Keratinocyte (primary cell): Measurements from ENCODE around the gene AXL. TPM values are rescaled to one million over a fixed set of nuclear protein-coding genes. Genes with fewer than 3 reads are reported as not detected.
"Not testable (repeated sequence)": the region's sequence is repeated elsewhere in the genome, so short reads cannot be mapped to it uniquely, and the experiment has no call there.

Source experiments
- DNase-seq: peaks from one replicate; pipeline ENCODE4 v3.0.0-alpha.2; 2011; ENCODE audit warnings: low read depth, missing footprints, low spot score
- FAIRE-seq: peaks from 2 replicates; lab custom pipeline; 2011; peaks lifted over from hg19 to GRCh38; lab: Jason Lieb, UNC
- H2AFZ ChIP-seq: 2 replicates; pipeline ENCODE4 v1.6.0; 2012; ENCODE audit warnings: low read length, control low read depth, inconsistent platforms; ENCODE audit not compliant: control insufficient read depth
- H3K27ac ChIP-seq: 2 replicates; pipeline ENCODE4 v1.5.1; 2011; ENCODE audit warnings: low read length; ENCODE audit not compliant: control insufficient read depth, insufficient read depth
- H3K27me3 ChIP-seq: 3 replicates; pipeline ENCODE4 v1.6.0; 2011; ENCODE audit warnings: low read length; ENCODE audit not compliant: control insufficient read depth, insufficient read depth; ENCODE audit errors: extremely low read depth
- H3K36me3 ChIP-seq, 2 experiments: 2 replicates in 1 of 2; 3 replicates in 1 of 2; pipeline ENCODE4 v1.5.1; 2011; ENCODE audit warnings: low read length in 2 of 2, mild to moderate bottlenecking in 1 of 2; ENCODE audit not compliant: control insufficient read depth in 2 of 2, insufficient read depth in 2 of 2; ENCODE audit errors: extremely low read depth in 1 of 2
- H3K4me1 ChIP-seq: 3 replicates; pipeline ENCODE4 v1.5.1; 2011; ENCODE audit warnings: low read length; ENCODE audit not compliant: control insufficient read depth, insufficient read depth; ENCODE audit errors: extremely low read depth
- H3K4me2 ChIP-seq: 3 replicates; pipeline ENCODE4 v1.6.0; 2011; ENCODE audit warnings: low read depth, low read length; ENCODE audit not compliant: control insufficient read depth, insufficient read depth; ENCODE audit errors: extremely low read depth
- H3K4me3 ChIP-seq, 3 experiments: fragments of 200-600 bp in 1 of 3; sonication (generic) in 1 of 3; 2 replicates in 2 of 3; 3 replicates in 1 of 3; pipeline ENCODE4 v1.5.1; 2011 to 2016; ENCODE audit warnings: low read length in 3 of 3, mild to moderate bottlenecking in 3 of 3, control low read depth in 2 of 3, inconsistent platforms in 1 of 3, low read depth in 1 of 3, mixed read lengths in 1 of 3, mixed run types in 1 of 3, moderate library complexity in 1 of 3; ENCODE audit not compliant: control insufficient read depth in 2 of 3, insufficient read depth in 2 of 3; ENCODE audit errors: extremely low read depth in 1 of 3
- H3K79me2 ChIP-seq: 2 replicates; pipeline ENCODE4 v1.6.0; 2012; ENCODE audit warnings: low read length; ENCODE audit not compliant: control insufficient read depth, insufficient read depth
- H3K9ac ChIP-seq: 3 replicates; pipeline ENCODE4 v1.6.0; 2011; ENCODE audit warnings: low read length; ENCODE audit not compliant: control insufficient read depth, insufficient read depth; ENCODE audit errors: extremely low read depth
- H3K9me1 ChIP-seq: 3 replicates; pipeline ENCODE4 v1.6.0; 2011; ENCODE audit warnings: low read length; ENCODE audit not compliant: control insufficient read depth, insufficient read depth; ENCODE audit errors: extremely low read depth
- H3K9me3 ChIP-seq: 2 replicates; pipeline ENCODE4 v1.5.1; 2012; ENCODE audit warnings: low read depth, low read length; ENCODE audit not compliant: control insufficient read depth
- H4K20me1 ChIP-seq: 3 replicates; pipeline ENCODE4 v1.6.0; 2011; ENCODE audit warnings: low read length; ENCODE audit not compliant: control insufficient read depth, insufficient read depth; ENCODE audit errors: extremely low read depth
- EZH2 ChIP-seq: IDR thresholded peaks from one replicate; pipeline ENCODE4 v1.6.1; 2012; ENCODE audit warnings: inconsistent platforms, mild to moderate bottlenecking, low read length, moderate library complexity
- dilution Hi-C: fragments of 300-500 bp; cut with MboI; formaldehyde crosslinking; loops from one replicate; pipeline ENCODE4 v1.7.0; 2020; ENCODE audit warnings: low sequenced_read_pairs; ENCODE audit not compliant: extremely low pct_ligation_motif_present
- polyA plus RNA-seq, 5 experiments: library from polyadenylated mRNA; depleted of rRNA in 3 of 5; stranded (reverse) in 3 of 5; stranded (forward) in 1 of 5; unstranded in 1 of 5; fragments of >200 nt; gene quantifications; 1 replicate in 1 of 5; 2 replicates in 3 of 5; 3 replicates in 1 of 5; pipeline versions ENCODE4 v1.2.1 to v1.2.3, GENCODE V29; 2011 to 2012; ENCODE audit warnings: missing spikeins in 2 of 5, low read depth in 1 of 5, low replicate concordance in 1 of 5
- TF ChIP-seq, protein P1 (sequence below), 3 experiments: IDR thresholded peaks in 1 of 3; conservative IDR thresholded peaks in 1 of 3; optimal IDR thresholded peaks in 1 of 3; 2 replicates in 2 of 3; 3 replicates in 1 of 3; pipeline versions ENCODE3 to v1.5.1; 2011; ENCODE audit warnings: low read length in 3 of 3, mild to moderate bottlenecking in 3 of 3, moderate library complexity in 2 of 3, control low read depth in 1 of 3, inconsistent platforms in 1 of 3; ENCODE audit not compliant: insufficient read depth in 2 of 3; ENCODE audit errors: extremely low read depth in 1 of 3

AXL gene
- polyA plus RNA-seq, 1 donor (not counting 4 experiments of a cell fraction or from before 2014, with no cell fraction given), result 21.7 TPM

- no peak overlapping the region for H2AFZ ChIP-seq
- H4K20me1 ChIP-seq, result no peaks in the 10 kb centered on the region
- TF ChIP-seq EZH2, result no peak
- TF ChIP-seq, protein P1, sequence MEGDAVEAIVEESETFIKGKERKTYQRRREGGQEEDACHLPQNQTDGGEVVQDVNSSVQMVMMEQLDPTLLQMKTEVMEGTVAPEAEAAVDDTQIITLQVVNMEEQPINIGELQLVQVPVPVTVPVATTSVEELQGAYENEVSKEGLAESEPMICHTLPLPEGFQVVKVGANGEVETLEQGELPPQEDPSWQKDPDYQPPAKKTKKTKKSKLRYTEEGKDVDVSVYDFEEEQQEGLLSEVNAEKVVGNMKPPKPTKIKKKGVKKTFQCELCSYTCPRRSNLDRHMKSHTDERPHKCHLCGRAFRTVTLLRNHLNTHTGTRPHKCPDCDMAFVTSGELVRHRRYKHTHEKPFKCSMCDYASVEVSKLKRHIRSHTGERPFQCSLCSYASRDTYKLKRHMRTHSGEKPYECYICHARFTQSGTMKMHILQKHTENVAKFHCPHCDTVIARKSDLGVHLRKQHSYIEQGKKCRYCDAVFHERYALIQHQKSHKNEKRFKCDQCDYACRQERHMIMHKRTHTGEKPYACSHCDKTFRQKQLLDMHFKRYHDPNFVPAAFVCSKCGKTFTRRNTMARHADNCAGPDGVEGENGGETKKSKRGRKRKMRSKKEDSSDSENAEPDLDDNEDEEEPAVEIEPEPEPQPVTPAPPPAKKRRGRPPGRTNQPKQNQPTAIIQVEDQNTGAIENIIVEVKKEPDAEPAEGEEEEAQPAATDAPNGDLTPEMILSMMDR (optimal IDR thresholded peaks at IDR 0.05 in 1 of 3, IDR thresholded peaks at IDR 0.05 in 1 of 3, conservative IDR thresholded peaks at IDR 0.05 in 1 of 3; ENCODE audit: extremely low read depth in 1 of 3, insufficient read depth in 2 of 3, low read length in 3 of 3), result no peak
- peaks cover 7% of the 10 kb centered on the region for H3K79me2 ChIP-seq
- peaks cover 42% of the 10 kb centered on the region for H3K4me1 ChIP-seq
- peak overlapping the region; percentile 83 for H3K9ac ChIP-seq
- H3K4me3 ChIP-seq, result no peak overlapping the region
- dilution Hi-C loops, result no loop called here
- H3K27ac ChIP-seq, result peak overlapping the region; percentile 96
- no peaks in the 10 kb centered on the region for H3K27me3 ChIP-seq
- no peaks in the 10 kb centered on the region for H3K9me3 ChIP-seq
- peaks cover 6% of the 10 kb centered on the region for H3K9me1 ChIP-seq
- H3K4me2 ChIP-seq, result peak overlapping the region; percentile 82
- DNase-seq (no peak), FAIRE-seq (no peak)
- peaks cover 1 to 40% of the 10 kb centered on the region in 2 experiments for H3K36me3 ChIP-seq
These were observed 7.9 kb downstream of the AXL start for GRCh38 chr19:41226874-41227390.

DNA sequence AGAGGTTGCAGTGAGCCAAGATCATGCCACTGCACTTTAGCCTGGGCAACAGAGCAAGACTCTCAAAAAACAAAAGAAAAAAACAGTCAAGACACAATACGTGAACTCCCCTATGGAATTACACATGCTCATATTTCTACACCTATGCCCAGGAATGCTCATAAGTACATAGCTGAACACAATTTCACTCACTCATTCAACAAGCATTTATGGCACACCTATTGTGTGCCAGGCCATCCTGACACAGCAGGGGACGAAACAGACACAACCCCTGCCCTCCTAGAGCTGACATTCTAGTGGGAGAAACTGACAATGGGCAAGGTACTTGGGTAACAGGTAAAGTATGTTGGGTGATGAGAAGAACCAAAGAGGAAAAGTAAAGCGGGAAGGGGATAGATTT, 9.5 kb downstream of the AXL start:
- Histone ChIP-seq H3K9me3 (no peaks in the 10 kb centered on the region), H3K4me2 (no peak overlapping the region), H4K20me1 (no peaks in the 10 kb centered on the region), H3K4me1 (peaks cover 31% of the 10 kb centered on the region), H3K27ac (no peak overlapping the region), H3K36me3 (peaks cover 3 to 36% of the 10 kb centered on the region in 2 experiments), H3K27me3 (no peaks in the 10 kb centered on the region), H3K9ac (no peak overlapping the region), H3K79me2 (peaks cover 7% of the 10 kb centered on the region), H3K4me3 (no peak overlapping the region), H2AFZ (no peak overlapping the region), H3K9me1 (peaks cover 6% of the 10 kb centered on the region)
- DNase-seq (no peak), FAIRE-seq (no peak)
- dilution Hi-C loops, result no loop called here
- TF ChIP-seq, protein P1 (optimal IDR thresholded peaks at IDR 0.05 in 1 of 3, IDR thresholded peaks at IDR 0.05 in 1 of 3, conservative IDR thresholded peaks at IDR 0.05 in 1 of 3; ENCODE audit: extremely low read depth in 1 of 3, insufficient read depth in 2 of 3, low read length in 3 of 3), result no peak
- TF ChIP-seq EZH2, result no peak

- H2AFZ ChIP-seq, H3K9me1 ChIP-seq, dilution Hi-C loops, H3K4me3 ChIP-seq, H3K79me2 ChIP-seq, H3K27ac ChIP-seq, DNase-seq, H3K9me3 ChIP-seq, H3K27me3 ChIP-seq, FAIRE-seq, H3K4me2 ChIP-seq, H4K20me1 ChIP-seq, H3K9ac ChIP-seq: not testable (repeated sequence)
- Histone ChIP-seq H3K4me1 (peaks cover 23% of the 10 kb centered on the region), H3K36me3 (peaks cover 3 to 38% of the 10 kb centered on the region in 2 experiments)
These were observed 10.3 kb downstream of the AXL start for GRCh38 chr19:41229338-41229737.
